GM10248 (cell line): ENCODE data around the gene TROAP.

Experiments
- CTCF ChIA-PET: fragments of 300-600 bp; sonication (Branson Sonifier 250); formaldehyde crosslinking; extraction: SDS; loops from one replicate; lab custom pipeline; 2021; ENCODE audit warnings: antibody characterized with exemption; lab: Yijun Ruan, JAX
- POLR2A ChIA-PET: fragments of 350-650 bp; sonication (Branson Sonifier 250); formaldehyde crosslinking; extraction: SDS; loops from one replicate; lab custom pipeline; 2020; ENCODE audit warnings: antibody characterized with exemption; lab: Yijun Ruan, JAX
- DNase-seq: peaks from one replicate; pipeline ENCODE4 v3.0.0; 2012; ENCODE audit errors: extremely low spot score
- TF ChIP-seq, protein P1 (sequence below): IDR thresholded peaks from 2 replicates; pipeline ENCODE4 v1.5.1; 2012; ENCODE audit warnings: mild to moderate bottlenecking, low read depth; ENCODE audit errors: extremely low read depth, missing control alignments, control extremely low read depth

TROAP gene, protein sequence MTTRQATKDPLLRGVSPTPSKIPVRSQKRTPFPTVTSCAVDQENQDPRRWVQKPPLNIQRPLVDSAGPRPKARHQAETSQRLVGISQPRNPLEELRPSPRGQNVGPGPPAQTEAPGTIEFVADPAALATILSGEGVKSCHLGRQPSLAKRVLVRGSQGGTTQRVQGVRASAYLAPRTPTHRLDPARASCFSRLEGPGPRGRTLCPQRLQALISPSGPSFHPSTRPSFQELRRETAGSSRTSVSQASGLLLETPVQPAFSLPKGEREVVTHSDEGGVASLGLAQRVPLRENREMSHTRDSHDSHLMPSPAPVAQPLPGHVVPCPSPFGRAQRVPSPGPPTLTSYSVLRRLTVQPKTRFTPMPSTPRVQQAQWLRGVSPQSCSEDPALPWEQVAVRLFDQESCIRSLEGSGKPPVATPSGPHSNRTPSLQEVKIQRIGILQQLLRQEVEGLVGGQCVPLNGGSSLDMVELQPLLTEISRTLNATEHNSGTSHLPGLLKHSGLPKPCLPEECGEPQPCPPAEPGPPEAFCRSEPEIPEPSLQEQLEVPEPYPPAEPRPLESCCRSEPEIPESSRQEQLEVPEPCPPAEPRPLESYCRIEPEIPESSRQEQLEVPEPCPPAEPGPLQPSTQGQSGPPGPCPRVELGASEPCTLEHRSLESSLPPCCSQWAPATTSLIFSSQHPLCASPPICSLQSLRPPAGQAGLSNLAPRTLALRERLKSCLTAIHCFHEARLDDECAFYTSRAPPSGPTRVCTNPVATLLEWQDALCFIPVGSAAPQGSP

DNA sequence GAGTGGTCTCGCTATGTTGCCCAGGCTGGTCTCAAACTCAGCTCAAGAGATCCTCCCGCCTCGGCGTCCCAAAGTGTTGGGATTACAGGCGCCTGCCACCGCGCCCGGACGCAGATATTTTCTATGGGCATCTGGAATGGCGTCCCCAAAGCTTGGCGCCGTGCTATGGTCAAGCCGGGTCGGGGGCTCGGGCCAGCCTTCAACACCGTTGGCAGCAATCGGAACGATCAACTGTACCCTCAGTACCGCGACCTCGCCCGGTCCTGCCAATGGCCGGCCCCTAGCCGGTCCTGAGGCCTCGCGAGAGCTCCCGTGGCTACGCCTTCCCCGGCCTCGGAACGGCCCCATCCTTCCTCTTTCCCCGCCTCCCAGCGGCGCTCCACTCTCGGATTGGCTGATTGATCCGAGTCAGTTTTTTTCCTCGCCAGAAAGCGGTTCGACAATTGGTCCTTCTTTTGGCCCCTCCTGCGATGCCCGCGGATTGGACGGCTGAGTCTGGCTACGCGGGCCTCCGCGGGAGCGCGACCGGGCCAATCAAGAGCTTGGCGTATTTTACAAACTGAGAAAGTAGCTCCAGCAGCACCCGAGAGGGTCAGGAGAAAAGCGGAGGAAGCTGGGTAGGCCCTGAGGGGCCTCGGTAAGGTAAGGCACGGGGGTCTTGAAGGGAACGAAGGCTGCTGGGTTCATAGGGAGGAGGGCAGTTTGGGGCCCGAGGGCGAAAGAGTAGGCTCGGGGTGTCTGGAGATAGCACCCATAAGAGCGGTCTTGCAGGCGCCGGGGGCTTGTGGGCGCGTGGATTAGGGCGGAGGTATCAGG is at the start of gene TROAP:
TROAP (plus strand) TSS at position 548 of the 816 bp plus-strand sequence. CDS start 354 bp downstream, outside the sequence.
- TF ChIP-seq, protein P1, sequence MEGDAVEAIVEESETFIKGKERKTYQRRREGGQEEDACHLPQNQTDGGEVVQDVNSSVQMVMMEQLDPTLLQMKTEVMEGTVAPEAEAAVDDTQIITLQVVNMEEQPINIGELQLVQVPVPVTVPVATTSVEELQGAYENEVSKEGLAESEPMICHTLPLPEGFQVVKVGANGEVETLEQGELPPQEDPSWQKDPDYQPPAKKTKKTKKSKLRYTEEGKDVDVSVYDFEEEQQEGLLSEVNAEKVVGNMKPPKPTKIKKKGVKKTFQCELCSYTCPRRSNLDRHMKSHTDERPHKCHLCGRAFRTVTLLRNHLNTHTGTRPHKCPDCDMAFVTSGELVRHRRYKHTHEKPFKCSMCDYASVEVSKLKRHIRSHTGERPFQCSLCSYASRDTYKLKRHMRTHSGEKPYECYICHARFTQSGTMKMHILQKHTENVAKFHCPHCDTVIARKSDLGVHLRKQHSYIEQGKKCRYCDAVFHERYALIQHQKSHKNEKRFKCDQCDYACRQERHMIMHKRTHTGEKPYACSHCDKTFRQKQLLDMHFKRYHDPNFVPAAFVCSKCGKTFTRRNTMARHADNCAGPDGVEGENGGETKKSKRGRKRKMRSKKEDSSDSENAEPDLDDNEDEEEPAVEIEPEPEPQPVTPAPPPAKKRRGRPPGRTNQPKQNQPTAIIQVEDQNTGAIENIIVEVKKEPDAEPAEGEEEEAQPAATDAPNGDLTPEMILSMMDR = no peak
- POLR2A ChIA-PET = interaction anchor here (0.8 to 1.5 kb wide), 8 partner anchors 9 to 418 kb away, joined by 3 to 5 read pairs (median 4); partner anchors contain the start of genes TMBIM6, TUBA1B and TUBA1C
- peak; percentile 99 for DNase-seq
- CTCF ChIA-PET = interaction anchor here (1.0 to 7.3 kb wide), 13 partner anchors 9 to 191 kb away, joined by 3 to 42 read pairs (median 9); partner anchors contain the start of genes C1QL4, DNAJC22 and PRPH

DNA sequence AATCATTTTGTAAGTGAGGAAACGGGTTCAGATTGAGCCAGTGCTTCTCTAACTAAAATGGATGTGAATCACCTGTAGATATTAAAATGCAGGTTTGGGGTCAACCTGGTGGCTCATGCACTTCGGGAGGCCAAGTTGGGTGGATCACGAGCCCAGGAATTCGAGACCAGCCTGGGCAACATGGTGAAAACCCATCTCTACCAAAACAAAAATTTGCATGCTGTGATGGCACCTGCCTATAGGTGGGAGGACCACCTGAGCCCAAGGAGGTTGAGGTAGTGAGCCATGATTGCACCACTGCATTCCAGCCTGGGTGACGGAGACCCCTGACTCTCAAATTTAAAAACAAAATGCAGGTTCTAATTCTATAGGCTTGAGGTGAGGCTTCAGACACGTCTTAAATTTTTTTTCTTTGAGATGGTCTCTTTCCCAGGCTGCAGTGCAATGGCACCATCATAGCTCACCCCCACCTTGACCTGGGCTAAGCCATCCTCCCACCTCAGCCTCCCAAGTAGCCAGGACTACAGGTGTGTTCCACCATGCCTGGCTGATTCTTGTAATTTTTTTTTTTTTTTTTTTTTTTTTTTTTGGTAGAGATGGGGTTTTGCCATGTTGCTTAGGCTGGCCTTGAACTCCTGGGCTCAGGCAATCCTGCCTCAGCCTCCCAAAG is 49.2 kb upstream of the TROAP start:
- no peak for DNase-seq
- ChIA-PET CTCF (interaction anchor here (1.7 to 4.0 kb wide), 2 partner anchors 14 to 73 kb away, joined by 5 to 25 read pairs; partner anchors contain the start of gene DNAJC22), POLR2A (interaction anchor here (0.6 to 0.9 kb wide), 4 partner anchors 23 to 739 kb away, joined by 3 to 11 read pairs (median 5); no protein-coding TSS in a partner anchor)
- TF ChIP-seq, protein P1 = no peak

DNA sequence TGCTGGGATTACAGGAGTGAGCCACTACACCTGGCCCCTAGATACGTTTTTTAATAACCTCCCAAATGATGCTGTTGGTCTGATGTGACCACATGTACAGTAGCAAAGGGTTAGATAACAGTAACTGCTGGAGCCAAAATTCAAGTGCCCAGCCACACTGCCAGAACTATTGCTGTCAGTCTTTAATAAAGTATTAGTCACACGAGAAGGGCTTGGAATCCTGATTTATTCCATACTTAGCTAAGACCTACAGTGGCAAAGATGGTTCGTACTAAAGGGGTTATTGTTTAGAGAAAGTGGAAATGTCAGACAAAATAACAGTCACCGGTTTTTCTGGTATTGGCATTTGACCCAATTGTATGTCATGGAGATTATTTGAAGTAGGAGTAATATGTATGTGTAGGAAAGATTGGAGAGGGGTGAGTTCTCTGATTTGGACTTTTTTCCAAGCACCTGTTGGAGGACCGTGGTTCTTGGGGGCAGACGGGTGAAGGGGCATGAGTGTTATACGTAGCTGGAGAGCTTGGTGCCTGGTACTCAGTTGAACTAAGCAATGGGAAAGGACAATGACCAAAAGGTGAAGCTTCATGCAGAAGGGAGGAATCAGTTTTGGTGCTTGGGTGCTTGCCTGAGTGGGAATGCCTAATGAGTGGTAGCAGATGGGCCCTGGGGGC is 48.5 kb upstream of the TROAP start:
- POLR2A ChIA-PET = interaction anchor here (1.2 to 1.6 kb wide), 2 partner anchors 9 to 48 kb away, joined by 3 to 10 read pairs; partner anchors contain the start of gene TROAP
- DNase-seq = no peak
- TF ChIP-seq, protein P1 = no peak
- CTCF ChIA-PET = interaction anchor here (0.9 to 4.0 kb wide), 7 partner anchors 14 to 84 kb away, joined by 3 to 25 read pairs (median 5); partner anchors contain the start of gene DNAJC22

DNA sequence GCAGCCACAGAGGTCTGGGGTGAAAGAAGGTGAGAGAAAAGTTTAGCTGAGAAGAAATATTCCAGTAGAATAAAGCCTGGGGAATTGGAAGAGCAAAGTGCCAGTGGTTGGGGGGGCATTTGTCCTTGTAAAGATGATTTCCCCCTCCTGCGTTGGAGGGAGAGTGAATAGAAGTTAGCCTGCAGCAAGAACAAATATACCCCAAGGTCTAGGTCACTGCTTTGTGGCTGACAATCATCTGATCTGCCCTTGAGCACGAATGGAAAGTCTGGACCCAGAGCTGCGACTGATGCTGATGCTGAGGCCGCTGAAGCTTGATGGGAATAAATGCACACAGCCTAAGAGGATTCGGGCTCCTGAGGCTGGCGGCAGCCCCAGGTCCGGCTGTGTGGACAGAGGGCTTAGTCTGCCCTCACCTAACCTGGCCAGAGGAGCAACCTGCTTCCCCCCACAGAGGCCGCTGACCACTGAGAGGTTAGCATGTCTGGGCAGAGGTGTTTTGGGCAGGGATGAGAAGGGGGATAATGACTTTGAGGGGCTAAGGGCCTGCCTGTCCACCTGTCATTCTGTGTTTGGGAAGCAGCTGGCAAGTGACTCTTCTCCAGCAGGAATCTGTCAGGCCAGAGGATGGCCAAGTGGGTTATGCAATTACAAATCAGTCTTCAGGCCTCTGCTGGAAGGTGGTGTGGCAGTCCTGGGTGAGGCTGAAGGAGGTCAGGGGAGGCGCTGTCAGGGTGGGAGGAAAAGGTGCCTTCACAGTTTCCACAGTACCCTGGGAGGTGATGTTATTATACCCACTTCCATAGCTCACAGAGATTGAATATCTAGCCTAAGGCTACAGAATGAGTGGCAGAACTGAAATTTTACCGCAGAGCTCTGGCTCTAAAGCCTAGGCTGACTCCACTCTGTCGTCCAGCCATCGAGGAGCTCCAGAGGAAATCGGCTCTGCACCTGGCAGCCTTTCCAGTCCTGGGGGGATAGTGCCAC is 46.5 kb upstream of the TROAP start:
- POLR2A ChIA-PET = interaction anchor here (1.2 to 1.6 kb wide), 2 partner anchors 9 to 11 kb away, joined by 3 to 8 read pairs; no protein-coding TSS in a partner anchor
- CTCF ChIA-PET = interaction anchor here (0.7 to 4.0 kb wide), 9 partner anchors 10 to 82 kb away, joined by 3 to 25 read pairs (median 4); no protein-coding TSS in a partner anchor
- no peak for DNase-seq
- TF ChIP-seq, protein P1 = no peak
